HT-29 (cell line): ENCODE measurements around the gene SUCLG2. TPM values are rescaled to one million over a fixed set of nuclear protein-coding genes. Genes with fewer than 3 reads are reported as not detected.
"Not testable (repeated sequence)": the region's sequence is repeated elsewhere in the genome, so short reads cannot be mapped to it uniquely, and the experiment has no call there.

Experiments
- DNase-seq: peaks from one replicate; pipeline ENCODE4 v3.0.0-alpha.2; 2015; ENCODE audit warnings: low spot score
- total RNA-seq: library from RNA; depleted of rRNA; stranded (reverse); fragments of >200 nt; shearing (Covaris generic); gene quantifications from 2 replicates; pipeline ENCODE4 v1.2.3, GENCODE V29; 2014

SUCLG2 gene
- total RNA-seq, 1 experiment from 2014 or later, result 13.9 TPM

DNA sequence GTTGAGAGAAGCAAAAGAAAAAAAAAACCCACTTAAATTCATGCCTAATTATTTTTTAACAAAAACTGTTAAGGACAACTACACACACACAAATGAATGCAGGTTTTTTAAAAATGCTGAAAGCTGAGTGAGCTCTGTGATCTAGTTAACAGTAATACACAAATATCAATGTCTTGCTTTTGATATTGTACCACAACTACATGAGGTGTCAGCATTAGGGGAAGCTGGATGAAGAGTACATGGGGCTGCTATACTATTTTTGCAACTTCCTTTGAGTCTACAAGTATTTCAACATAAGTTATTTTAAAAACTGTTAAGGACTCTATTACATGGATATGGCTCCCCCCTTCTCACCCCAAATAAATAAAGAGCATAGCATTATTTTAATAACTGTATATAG, 44.7 kb downstream of the SUCLG2 start:
- no peak for DNase-seq

DNA sequence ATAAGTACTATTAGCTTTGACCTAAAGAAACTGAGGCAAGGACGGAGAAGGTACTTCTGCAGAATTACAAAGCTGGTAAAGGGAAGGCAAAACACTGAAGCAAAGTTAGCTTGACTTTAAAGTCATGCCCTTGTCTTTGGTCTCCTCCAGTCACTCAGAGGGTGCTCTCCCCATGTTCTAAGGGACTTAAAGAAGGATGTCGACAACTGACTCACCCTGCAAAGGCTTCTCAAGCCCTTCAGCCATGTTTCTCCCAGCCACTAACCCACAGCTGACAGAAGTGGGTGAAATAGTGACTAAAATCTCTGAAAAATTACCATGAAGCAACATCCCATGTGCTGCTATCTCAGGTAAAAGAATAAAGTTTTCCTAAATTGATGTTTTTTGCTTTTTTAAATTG, 46.4 kb downstream of the SUCLG2 start:
- DNase-seq, result no peak

DNA sequence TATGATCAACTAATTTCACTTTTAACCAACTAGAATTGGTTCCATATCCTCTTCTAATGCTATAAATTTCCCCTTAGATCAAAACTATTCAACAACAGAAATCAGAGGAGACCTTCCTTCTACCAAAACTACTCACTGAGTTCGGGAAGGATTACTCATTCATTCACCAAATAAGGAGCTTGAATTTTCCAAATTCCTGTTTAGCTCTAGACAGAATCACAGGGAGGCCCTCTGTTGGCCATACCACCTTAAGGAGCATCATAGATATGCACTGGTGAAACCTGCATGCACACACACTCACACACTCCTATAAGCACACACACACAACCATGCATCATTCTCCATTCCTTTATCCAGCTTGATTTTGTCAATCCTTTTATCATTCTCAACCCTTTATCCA, 49.0 kb downstream of the SUCLG2 start:
- DNase-seq, result no peak

DNA sequence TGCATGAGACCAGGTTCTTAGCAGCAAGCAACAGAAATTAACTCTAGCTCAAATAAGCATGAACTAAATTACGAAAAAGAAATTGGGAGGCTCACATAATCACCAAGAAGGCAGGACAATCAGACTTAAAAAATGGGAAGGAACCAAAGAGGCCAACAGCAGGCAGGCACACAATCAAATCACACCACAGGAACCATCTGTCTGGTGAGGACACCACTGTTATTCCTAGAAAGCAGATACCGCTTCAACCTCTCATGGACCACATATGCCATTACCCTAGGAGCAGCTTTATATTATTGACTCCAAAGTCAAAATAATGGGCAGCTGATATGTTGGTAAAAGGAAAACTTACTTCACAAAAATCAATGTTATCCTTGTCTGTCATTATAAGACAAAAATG, 51.6 kb downstream of the SUCLG2 start:
- no peak for DNase-seq

DNA sequence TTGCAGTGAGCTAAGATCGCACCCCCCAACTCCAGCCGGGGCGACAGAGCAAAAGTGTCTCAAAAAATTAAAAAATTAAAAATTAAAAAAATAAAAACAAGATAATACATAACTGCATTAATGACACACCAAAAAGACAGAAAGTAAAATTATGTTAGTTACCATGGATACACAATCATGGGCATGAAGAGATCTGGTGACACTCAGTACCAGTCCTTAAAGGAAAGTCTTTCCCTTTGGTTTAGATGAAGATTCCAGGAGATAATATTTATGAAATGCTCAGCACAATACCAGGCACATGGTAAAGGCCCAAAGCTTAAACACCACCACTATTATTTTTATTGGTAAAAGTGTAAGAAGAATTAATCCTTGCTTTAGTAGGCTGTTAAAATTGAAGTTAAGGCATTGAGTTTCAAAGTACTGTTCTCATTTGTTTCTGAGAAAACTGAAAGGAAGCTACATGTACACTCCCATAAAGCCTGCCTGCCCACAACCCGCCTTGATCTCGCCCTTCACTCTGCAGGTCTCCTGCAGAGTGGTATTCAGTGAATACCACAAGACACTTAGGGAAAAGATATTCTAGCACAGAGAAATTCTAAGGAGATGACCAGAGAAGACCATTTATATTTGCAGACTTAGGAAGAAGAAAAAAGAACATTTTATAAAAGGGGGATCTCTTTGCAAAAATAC, 52.3 kb downstream of the SUCLG2 start:
- no peak for DNase-seq

DNA sequence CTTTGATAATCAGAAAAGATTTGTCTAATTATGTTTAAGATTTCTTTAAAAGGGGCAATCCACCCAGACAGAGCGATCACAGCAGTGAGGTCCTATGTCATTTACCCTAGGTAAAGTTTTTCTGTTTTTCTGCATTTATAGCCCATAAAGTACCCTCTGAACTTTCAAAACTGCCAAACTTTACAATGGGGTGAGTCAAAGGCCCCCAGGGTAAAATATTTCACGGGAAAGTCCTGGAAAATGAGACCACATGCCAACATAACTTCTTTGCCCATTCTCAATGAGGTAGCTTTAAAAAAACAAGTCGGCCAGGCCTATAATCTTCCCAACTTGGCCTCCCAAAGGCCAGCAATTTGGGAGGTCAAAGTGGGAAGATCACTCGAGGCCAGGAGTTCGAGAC, 53.0 kb downstream of the SUCLG2 start:
- DNase-seq, result no peak

DNA sequence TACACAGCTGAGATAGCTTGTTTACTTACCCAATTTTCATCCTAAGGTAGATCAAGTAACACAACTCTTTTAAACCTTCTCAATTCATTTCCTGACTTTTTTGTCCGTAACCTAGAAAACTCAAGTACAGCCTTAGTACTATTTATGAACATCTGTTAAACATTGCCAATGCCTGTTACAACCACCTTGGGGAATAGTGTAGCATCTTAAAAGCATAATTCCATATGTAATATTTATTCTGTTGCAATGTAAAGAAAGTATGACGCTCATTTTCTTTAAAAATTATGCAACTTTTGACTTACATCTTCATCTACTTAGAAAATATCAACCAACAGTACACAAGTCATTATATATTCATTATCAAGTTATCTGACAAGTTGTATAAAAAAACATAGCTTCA, 54.6 kb downstream of the SUCLG2 start:
- DNase-seq, result no peak

DNA sequence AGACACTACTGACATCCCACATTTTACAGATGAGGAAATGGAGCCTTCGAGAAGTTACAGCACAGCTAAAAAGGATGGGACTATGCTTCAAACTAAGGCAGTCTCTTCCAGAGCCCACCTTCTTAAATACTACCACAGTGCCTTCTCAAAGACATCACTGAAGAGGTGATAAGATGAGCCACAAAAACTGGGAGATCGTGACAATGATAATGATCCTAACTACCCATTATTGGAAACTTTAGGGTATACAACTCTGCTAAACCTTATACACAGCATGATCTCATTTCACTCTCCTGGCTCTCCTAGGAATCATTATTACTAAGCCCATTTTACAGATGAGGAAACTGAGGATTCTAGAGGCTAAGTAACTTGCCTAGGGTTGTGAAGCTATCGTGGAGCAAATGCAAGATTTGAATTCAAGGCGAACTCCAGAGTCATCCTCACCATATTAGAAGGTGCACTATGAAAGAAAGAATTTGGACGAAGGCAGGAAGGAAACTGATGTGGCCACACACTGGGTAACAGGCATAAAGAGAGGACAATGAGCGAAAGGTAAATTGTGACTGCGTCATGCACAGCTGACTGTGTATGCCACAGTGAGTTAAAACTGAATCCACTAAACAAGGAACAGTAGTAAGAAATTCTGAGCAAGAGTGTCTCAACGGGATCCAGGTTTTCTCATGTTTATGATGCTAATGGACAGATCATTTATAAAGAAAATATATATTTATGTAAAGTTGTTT, 55.4 kb downstream of the SUCLG2 start:
- DNase-seq, result no peak

DNA sequence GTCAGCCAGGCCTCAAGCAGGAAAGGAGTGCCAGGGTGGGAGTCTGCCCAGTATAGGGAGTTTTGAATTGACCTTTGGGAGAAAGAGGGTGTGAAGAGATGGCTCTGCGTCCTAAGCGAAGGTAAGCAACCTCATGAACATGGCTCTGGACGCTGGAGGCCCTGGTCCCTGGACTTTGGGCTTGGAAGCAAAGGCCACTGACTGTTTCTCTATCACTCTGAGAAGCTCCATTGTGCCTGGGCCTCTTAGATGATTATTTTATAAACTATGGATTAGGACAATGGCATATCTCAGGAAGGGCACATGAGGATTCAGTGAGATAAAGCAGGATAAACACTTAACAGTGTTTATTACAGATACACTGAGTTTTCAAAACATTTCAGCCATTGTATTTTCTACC, 59.0 kb downstream of the SUCLG2 start:
- no peak for DNase-seq

DNA sequence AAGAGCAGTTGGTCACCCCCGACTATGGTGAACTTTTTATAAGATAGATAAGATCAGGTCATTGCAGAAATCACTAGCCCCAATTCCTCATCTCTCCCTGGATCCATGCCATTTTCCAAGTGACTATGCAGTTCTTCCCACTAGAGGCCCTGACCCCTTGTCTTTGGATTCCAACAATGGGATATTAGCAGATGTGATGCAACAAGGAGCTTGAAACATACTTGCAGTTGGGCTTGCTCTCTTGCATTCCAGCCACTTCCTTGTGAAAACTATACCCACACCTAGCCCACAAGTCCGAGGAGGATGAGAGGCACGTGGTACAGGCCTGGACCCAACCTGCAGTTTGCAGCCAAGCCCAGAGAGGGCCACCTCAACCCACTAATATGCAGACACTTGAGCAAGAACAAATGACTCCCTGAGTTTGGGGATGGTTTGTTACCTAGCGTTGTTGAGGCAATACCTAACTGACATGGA, 60.6 kb downstream of the SUCLG2 start:
- DNase-seq, result no peak

DNA sequence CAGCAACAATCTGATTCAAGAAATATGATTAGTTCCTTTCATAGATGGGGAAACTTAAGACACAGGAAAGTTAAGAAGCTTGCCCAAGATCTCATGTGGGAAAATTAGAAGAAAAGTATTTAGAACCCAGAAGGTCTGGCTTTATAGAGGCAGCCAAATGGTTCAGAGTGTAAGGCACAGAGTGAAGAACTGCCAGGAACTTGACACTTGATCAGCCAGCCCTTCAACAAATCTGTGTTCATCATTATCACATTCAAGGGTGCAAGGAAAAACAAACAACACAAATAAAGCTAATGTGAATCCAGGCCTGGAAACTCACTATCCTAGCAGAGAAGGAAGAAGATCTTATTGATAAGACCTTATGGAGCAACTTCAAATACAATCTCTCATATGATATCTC, 62.4 kb downstream of the SUCLG2 start:
- no peak for DNase-seq

DNA sequence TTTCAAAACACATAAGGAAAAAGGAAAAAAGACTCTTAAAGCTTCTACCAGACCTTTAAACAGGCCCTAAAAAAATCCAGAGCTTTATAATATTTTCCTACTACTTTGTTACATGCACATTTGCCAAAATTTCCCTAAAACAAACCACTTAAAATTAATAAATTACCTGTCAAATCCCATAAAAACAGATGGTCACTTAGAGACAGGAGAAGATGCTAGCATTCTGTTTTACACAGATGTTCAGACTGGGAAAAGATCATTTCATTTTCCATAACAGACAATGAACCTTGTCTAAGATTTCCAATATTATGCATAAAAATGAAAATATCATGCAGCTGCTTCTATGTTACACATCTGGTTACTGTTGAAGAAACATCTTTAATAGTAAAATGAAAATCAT, 66.6 kb downstream of the SUCLG2 start:
- no peak for DNase-seq

DNA sequence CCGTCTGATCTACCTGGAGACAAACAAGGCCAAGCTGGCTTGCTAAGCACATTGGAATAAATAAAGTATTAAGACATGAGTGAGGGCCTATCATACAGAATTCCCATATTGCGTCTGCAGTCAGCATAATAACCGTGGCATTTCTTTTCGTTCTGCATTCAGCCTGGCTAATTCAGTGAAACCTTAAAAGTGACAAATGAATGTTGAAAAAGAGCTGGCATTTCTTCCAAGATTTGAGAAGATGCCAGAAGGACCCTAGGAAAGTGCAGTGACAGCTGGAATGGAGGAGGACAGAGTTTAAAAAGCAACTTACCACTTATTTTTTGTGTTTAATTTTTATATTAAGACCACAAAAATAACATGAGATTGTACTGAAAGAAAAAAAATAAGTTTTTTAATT, 67.1 kb downstream of the SUCLG2 start:
- no peak for DNase-seq

DNA sequence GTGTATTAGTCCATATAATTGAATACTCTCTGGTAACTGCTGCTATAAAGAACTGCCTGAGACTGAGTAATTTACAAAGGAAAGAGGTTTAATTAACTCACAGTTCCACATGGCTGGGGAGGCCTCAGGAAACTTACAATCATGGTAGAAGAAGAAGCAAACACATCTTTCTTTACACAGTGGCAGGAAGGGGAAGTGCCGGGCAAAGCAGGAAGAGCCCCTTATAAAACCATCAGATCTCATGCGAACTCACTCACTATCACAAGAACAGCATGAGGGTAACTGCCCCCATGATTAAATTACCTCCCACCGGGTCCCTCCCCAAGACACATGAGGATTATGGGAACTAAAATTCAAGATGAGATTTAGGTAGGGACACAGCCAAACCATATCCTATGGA, 69.8 kb downstream of the SUCLG2 start:
- not testable (repeated sequence) for DNase-seq

DNA sequence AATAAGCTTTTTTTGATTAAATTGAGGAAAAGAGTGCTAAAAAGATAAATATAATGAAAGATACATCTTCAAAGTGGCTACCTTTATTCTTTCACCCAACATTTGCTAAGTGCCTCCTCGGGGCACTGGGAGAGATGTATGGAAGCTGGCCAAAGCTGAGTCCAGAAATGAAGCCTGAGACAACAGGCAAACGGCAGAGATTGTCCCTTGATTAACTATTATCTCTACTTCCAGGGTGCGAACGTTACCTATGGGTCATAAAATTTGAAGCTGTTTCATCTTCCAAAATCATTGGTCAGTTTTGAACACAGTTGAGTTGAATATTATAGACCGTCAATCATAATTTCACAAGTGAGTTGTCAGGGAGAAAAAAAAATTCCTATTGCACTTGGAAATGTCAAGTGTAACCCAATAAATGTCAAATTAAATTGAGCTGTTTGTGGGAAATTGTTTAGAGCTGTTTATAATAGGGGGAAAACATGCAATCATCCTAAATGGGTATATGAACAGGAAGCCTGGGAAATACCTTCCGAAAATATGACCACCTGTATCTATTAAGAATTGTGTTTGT, 73.9 kb downstream of the SUCLG2 start:
- no peak for DNase-seq

DNA sequence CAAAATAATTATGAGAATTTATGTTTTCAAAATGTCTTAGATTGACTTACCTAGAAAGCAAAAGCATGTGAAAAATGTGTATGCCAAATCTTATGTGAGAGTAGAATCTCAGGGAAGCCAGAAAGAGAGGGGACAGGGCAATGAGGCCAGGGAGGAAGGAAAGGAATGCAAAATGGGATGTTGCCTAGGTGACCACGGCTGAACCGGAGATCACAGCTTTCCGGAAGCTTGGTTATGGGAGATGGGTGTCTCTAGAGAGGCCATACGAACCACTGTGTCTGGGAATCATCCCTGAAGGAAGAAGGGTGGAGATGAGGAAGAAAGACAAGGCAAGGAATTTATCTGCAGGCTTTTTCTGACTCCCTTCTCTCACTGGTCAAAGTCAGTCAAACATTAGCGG, 76.0 kb downstream of the SUCLG2 start:
- DNase-seq, result no peak

DNA sequence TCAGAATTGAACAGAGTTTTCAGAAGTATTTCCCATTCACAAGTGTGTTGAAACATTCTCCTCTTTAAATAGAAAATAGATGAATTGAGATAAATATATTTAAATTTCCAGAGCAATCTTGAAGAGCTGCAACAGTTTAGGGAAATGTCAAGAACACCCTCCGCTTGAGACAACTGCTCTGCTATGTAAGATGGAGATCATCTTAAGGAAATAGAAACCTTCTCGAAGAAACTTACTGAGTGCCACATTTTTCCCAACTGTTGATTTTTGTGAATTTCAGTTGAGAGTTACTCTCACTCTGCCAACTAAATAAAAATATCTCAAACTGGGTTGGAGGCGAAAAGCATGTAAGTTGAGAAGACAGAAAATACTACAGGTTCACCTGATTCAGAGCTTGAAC, 78.0 kb downstream of the SUCLG2 start:
- DNase-seq, result no peak

DNA sequence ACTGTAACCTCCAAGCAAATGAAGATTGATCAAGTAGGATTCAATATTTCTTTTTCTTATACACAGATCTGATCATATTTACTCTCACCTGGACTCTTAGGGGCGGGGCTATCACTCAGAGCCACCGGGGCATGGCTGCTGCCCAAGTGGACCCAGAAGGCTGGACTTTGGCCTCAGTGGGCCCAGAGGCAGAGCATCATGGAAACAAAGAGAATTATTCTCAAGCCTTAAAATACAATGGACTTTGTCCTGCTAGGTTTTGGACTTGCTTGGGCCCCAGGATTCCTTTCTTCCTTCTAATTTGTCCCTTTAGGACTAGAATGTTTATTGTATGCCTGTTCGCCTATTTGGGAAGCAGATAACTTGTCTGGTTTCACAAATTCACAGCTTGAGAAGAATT, 85.1 kb downstream of the SUCLG2 start:
- DNase-seq, result no peak

DNA sequence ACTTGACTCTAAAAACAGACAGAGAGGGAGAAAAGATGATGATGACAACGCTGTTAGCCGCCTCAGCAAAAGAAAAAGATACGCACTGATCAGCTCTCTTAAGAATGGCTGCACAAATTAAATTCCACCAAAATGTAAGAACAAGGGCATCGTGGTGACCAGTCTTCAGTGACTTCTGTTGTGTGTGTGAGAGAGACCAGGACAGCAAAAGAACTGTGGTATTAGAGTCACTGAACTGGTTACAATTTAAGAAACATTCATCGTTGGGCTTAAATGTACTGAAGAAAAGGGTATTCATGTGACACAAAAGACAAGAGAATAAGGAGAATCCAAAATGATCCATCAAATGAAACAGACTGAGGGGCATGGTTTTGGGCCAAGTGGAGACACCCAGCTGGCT, 86.5 kb downstream of the SUCLG2 start:
- DNase-seq, result no peak

DNA sequence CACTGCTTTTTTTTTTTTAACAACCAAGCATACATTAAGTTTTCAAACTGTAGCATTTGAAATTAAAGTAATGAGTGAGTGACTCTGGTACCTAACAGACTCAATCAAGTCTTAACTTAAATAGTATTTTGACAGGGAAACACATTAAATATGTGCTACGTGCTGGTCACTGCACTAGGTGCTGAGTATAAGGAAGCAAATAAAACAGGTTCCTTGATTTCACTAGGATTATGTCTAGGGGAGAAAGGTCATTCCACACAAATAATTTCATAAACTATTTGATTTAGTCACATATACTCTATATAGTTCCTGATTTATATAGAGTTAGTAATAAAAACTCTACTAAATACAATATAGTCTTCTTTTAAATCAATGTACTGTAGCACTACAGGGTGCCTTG, 89.4 kb downstream of the SUCLG2 start:
- DNase-seq, result no peak

DNA sequence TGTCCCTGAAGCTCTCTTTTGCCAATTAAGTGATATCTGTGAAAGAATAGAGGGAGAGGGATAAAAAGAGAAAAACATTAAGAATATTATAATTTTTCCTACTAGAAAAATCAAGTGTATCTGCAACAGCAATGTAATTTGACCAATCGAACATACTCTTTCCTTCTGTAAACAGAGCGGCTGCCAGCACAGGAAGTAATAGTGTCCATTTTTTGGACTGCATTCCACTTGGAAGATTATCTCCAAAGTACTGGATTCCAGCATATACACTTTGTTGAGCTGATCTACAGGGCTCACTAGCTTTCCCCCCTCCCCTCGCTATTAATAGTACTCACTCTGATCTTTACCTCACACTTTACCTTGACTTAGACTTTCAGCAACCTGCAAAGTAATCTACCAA, 90.4 kb downstream of the SUCLG2 start:
- DNase-seq, result no peak

DNA sequence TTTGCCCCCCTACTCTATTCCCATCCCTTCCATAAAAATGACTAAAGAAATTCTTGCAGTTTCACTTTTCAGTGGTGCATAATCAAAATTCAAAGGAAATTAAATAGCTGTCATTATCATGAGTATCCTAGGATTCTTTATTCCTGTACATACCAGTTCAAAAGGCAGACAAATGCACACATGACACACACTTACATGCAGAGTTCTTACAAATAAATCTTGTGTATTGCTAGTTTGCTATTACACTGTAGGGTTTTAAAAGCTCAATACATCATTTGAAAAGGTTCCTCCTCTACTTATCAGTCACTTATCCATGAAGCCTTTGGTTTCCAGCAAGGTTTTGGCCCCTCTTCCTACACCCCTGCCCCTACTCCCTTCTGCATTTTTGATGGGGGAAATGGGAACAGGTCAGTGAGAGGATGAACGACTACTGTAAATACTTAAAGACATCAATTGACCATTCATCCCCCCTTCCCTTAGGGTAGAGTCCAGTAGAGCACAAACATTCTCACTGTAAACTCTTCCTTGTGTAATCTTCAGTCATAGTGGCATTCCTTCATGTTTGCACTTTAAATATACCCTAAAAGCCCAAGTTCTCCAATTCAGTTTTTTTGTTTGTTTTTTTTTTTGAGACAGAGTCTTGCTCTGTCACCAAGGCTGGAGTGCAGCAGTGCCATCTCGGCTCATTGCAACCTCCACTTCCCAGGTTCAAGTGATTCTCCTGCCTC, 92.6 kb downstream of the SUCLG2 start:
- no peak for DNase-seq
